H1 (cell line): ENCODE data around the gene ZDHHC20. TPM values are rescaled to one million over a fixed set of nuclear protein-coding genes. Genes with fewer than 3 reads are reported as not detected.

Experiments used
- HDAC2 ChIP-seq, 2 experiments: fragments of 300-600 bp in 1 of 2; sonication (generic) in 1 of 2; IDR thresholded peaks; 2 replicates each; pipeline ENCODE4 v1.6.1; 2011 to 2012; ENCODE audit warnings: low read depth in 2 of 2, low read length in 2 of 2, mild to moderate bottlenecking in 2 of 2, moderate library complexity in 2 of 2, borderline replicate concordance in 1 of 2, inconsistent platforms in 1 of 2
- JUN ChIP-seq: IDR thresholded peaks from 2 replicates; pipeline ENCODE4 v1.6.1; 2011; ENCODE audit warnings: low read depth, mild to moderate bottlenecking, improper control_type of control experiment, low read length
- RXRA ChIP-seq: IDR thresholded peaks from 2 replicates; pipeline ENCODE4 v1.6.1; 2011; ENCODE audit warnings: low read depth, mild to moderate bottlenecking, low read length, moderate library complexity; ENCODE audit not compliant: insufficient read depth
- SIRT6 ChIP-seq: IDR thresholded peaks from one replicate; pipeline ENCODE4 v1.7.1; 2012; ENCODE audit warnings: low read length, inconsistent platforms
- polyA plus RNA-seq, 7 experiments: library from polyadenylated mRNA; depleted of rRNA in 3 of 7; stranded (reverse) in 5 of 7; unstranded in 2 of 7; fragments of >200 nt in 5 of 7; fragments of 200-250 nt in 2 of 7; gene quantifications; 1 replicate in 5 of 7; 2 replicates in 1 of 7; 4 replicates in 1 of 7; pipeline versions ENCODE4 v1.2.1 to v1.2.3, GENCODE V29; 2011 to 2013; ENCODE audit warnings: missing spikeins in 2 of 7, mixed read lengths in 2 of 7
- total RNA-seq: library from RNA; stranded (reverse); fragmentation: NEBNext Ultra II Directional; extraction: Animal tissue kit (Norgen Biotek cat#: 25700); gene quantifications from 2 replicates; pipeline ENCODE4 v1.2.1, GENCODE V29; 2021

The ZDHHC20 gene
- total and polyA plus RNA-seq, 2 of the 8 experiments (the other 6 are each of a cell fraction or from before 2014, with no cell fraction given) = 16.4 to 89.0 TPM

DNA sequence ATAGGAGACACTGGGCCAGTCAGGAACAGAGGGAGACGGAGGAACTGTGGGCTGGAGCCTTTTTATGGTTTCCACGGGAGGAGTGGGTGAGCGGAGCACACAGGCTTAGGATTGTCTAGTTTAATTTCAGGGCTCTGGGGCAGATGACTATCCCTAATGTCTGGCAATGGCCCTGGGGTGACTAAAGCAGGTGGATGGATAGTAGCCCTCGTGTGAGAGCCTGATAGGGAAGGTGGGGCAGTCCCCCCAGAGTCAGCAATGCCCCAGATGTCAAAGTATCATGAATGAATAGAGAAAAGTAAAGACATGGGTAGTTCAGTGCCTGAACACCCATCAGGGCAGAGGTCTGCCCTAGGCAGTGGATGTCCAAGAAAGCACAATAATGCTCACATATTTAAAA lies 94.2 kb downstream of the ZDHHC20 start (continued):
- TF ChIP-seq HDAC2 (IDR thresholded peaks at IDR 0.05; ENCODE audit: borderline replicate concordance in 1 of 2, low read depth in 2 of 2, low read length in 2 of 2) (no peak), RXRA (no peak), JUN (no peak), SIRT6 (no peak)
